IPS-15b (cell line): ENCODE results near the gene CFAP97D2.
"Not testable (repeated sequence)": the region's sequence is repeated elsewhere in the genome, so short reads cannot be mapped to it uniquely, and the experiment has no call there.

Source experiments
- H3K27me3 ChIP-seq: one replicate; pipeline ENCODE4 v1.6.1; 2013; ENCODE audit warnings: low read length; ENCODE audit not compliant: control insufficient read depth, insufficient read depth
- H3K36me3 ChIP-seq: one replicate; pipeline ENCODE4 v1.6.1; 2013; ENCODE audit warnings: low read length; ENCODE audit not compliant: control insufficient read depth, insufficient read depth
- H3K4me1 ChIP-seq: one replicate; pipeline ENCODE4 v1.6.1; 2013; ENCODE audit warnings: mild to moderate bottlenecking, low read length; ENCODE audit not compliant: control insufficient read depth, insufficient read depth
- H3K4me3 ChIP-seq: one replicate; pipeline ENCODE4 v1.5.1; 2013; ENCODE audit warnings: low read depth, low read length
- H3K9ac ChIP-seq: one replicate; pipeline ENCODE4 v1.6.1; 2013; ENCODE audit warnings: low read depth, mild to moderate bottlenecking, low read length
- H3K9me3 ChIP-seq: one replicate; pipeline ENCODE4 v1.6.1; 2013; ENCODE audit warnings: mild to moderate bottlenecking, low read length; ENCODE audit not compliant: control insufficient read depth, insufficient read depth

CFAP97D2 gene

DNA sequence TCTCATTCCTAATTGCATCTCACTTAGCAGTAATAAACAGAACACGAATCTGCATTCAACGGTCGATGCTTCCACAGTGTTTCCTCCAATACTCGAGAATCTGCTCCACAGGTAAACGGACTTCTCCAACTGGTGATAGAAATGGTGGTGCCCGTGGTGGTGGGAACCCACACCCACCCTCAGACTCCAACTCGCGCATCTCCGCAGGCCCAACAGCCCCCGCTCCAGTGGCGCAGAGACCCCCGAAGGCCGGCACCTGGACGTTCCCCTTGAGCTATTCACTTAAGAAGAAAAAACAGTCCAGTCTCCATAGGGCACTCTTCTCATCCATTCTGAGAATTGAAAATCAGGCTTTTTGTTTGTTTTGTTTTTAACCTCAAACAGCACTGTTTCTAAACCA lies 32.9 kb upstream of the CFAP97D2 start:
- Histone ChIP-seq H3K4me3 (no peak overlapping the region), H3K9me3 (no peaks in the 10 kb centered on the region), H3K4me1 (no peaks in the 10 kb centered on the region), H3K27me3 (no peaks in the 10 kb centered on the region), H3K9ac (no peak overlapping the region), H3K36me3 (no peaks in the 10 kb centered on the region)

DNA sequence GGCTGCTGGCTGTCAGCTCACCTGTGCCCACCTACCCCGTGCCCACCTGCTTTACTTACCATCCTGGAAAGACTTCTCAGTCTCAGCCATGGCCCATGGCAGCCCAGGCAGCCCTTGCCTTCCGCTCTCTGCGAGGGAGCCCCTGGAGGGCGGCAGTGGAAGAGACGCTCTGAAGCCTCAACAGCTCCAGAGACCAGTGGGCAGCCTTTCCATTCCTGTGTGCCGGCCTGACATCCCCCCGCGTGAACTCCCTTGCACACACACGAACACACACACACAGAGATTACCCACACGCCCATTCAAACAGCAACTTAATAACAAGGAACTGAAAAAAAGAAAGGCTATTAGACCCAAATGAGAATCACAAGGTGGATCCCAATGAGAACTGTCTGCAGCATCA lies 32.4 kb upstream of the CFAP97D2 start:
- Histone ChIP-seq H3K9me3 (no peaks in the 10 kb centered on the region), H3K4me3 (no peak overlapping the region), H3K36me3 (no peaks in the 10 kb centered on the region), H3K27me3 (no peaks in the 10 kb centered on the region), H3K4me1 (no peaks in the 10 kb centered on the region), H3K9ac (no peak overlapping the region)

- Histone ChIP-seq H3K4me1 (no peaks in the 10 kb centered on the region), H3K36me3 (no peaks in the 10 kb centered on the region), H3K27me3 (no peaks in the 10 kb centered on the region), H3K9me3 (no peaks in the 10 kb centered on the region), H3K9ac (no peak overlapping the region), H3K4me3 (no peak overlapping the region)
Measured at GRCh38 chr13:114147803-114148520, 31.1 kb upstream of the CFAP97D2 start.

GRCh38 chr13:114148521-114148855 lies 30.6 kb upstream of the CFAP97D2 start:
- Histone ChIP-seq H3K9me3 (no peaks in the 10 kb centered on the region), H3K4me3 (no peak overlapping the region), H3K4me1 (no peaks in the 10 kb centered on the region), H3K36me3 (no peaks in the 10 kb centered on the region), H3K27me3 (peaks cover 1% of the 10 kb centered on the region), H3K9ac (no peak overlapping the region)

DNA sequence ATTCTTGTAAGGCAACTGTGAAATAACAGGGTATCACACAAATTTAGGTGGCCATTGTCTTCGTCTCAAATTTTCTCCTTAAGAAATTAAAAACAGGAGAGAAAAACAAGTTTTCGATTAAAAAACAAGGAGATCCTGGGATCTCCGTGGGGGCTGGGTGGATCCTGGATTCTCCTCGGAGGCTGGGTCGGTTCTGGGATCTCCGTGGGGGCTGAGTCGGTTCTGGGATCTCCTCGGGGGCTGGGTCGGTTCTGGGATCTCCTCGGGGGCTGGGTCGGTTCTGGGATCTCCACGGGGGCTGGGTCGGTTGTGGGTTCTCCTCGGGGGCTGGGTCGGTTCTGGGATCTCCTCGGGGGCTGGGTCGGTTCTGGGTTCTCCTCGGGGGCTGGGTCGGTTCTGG lies 30.2 kb upstream of the CFAP97D2 start:
- H3K4me3 ChIP-seq, H3K9me3 ChIP-seq, H3K9ac ChIP-seq, H3K36me3 ChIP-seq, H3K27me3 ChIP-seq, H3K4me1 ChIP-seq: not testable (repeated sequence)

DNA sequence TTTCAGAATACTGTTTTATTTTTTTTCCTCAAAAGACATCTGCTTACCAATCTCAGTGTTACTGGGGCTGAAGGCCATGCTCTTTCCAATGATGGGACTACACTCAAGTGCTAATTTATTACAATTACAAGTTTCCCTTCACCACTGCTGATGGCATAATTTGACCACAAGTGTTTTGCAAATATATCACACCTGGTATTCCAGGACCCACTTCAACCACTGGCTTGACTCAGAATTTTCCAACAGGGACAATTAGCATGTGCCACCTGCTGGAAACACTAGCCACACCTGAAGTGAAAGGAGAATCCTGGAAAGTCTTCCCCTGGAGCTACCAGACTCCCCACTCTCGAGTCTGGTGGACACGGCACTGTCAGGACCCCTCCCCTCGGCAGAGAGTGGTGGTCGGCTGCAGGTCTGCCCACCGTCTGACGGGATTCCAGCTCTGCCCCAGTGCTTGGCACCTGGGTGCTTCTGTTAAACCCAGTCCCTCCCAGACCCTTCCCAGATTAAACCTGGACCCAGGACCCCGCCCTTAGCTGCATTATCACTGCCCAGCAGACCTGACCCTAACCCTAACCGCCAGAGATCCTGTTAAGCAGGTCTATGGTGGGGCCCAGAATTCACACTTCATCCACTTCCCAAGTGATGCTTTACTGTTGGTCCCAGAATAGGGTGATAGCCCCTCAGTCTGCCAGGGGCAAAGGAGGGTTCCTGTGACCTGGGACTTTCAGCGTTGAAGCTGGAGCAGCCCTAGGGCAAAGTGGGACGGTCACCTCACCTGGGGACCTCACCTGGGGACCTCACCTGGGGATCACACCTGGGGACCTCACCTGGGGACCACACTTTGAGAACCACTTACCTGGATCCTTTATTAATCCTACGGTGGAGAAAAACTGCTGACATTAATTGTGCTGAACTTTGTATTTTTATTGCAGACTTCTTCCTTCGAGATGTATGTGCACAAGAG lies 29.0 kb upstream of the CFAP97D2 start:
- H3K27me3 ChIP-seq, result peaks cover 3% of the 10 kb centered on the region
- no peaks in the 10 kb centered on the region for H3K36me3 ChIP-seq
- no peaks in the 10 kb centered on the region for H3K4me1 ChIP-seq
- H3K9me3 ChIP-seq, result no peaks in the 10 kb centered on the region
- H3K4me3 ChIP-seq, result no peak overlapping the region
- H3K9ac ChIP-seq, result no peak overlapping the region

DNA sequence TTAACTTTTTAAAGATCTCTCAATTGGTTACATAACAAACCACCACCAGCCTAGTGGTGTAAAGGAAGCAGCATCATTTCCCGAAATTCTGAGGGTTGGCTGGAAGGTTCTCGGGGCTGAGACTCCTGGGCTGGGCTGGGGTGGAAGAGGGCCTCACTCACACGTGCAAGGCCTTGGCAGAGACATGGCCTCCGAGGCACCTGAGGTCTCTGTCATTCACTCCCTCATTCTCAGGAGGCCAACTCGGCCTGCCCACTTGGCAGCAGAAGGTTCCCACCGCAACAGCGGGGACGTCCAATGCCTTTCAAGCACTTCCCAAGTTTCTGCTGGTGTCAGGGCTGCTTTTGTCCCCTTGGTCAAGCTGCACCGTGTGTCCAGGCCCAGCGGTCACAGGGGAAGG lies 28.0 kb upstream of the CFAP97D2 start:
- H3K9me3 ChIP-seq, result no peaks in the 10 kb centered on the region
- no peak overlapping the region for H3K9ac ChIP-seq
- no peaks in the 10 kb centered on the region for H3K4me1 ChIP-seq
- H3K4me3 ChIP-seq, result no peak overlapping the region
- H3K27me3 ChIP-seq, result peaks cover 3% of the 10 kb centered on the region
- no peaks in the 10 kb centered on the region for H3K36me3 ChIP-seq

- H3K9ac ChIP-seq, result no peak overlapping the region
- no peaks in the 10 kb centered on the region for H3K4me1 ChIP-seq
- peaks cover 3% of the 10 kb centered on the region for H3K27me3 ChIP-seq
- H3K4me3 ChIP-seq, result no peak overlapping the region
- H3K36me3 ChIP-seq, result no peaks in the 10 kb centered on the region
- H3K9me3 ChIP-seq, result no peaks in the 10 kb centered on the region
Measured at GRCh38 chr13:114151565-114152284, 27.3 kb upstream of the CFAP97D2 start.

DNA sequence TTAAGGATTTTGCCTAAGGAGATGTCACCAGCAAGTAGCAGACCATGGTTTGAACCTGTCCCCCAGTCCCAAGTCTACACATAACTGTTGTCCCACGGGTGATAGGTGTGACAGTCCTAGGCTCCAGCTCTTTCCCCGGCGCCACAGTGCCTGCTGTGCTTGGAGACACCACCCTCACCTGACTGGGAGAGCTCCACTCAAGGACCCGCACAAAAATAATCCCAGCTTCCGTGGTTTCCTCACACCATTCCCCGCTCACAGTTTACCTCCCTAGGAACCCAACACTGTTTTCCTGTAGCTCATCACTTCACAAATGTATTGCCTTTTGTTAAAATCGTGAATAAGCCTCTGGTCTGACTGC lies 26.8 kb upstream of the CFAP97D2 start:
- Histone ChIP-seq H3K27me3 (peaks cover 3% of the 10 kb centered on the region), H3K4me1 (no peaks in the 10 kb centered on the region), H3K9ac (no peak overlapping the region), H3K9me3 (no peaks in the 10 kb centered on the region), H3K36me3 (no peaks in the 10 kb centered on the region), H3K4me3 (no peak overlapping the region)

DNA sequence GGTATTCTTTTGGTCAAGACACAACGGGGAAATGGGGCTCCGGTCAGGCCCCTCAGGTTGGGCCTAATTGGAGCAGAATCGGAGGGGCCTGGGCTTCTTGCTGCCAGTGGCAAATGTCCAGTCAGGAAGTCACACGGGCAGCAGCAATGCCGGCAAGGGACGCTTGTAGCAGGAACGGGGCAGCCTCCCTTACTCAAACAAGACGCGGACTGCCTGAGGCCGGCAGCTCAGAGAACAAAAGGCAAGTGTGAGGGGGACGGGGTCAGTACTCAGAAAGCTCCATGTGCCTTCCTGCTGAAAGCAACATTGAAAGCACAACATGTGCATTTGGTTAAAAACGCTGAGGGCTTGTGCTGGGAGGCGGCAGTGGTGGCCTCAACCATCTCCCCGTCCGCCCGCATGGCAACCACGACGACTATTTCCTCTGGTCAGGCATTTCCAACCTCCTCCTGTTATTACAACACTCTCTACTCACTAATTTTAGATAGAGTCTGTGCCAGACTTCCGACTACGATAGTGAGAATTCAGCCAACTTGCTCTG lies 26.2 kb upstream of the CFAP97D2 start:
- Histone ChIP-seq H3K9ac (no peak overlapping the region), H3K4me1 (no peaks in the 10 kb centered on the region), H3K9me3 (no peaks in the 10 kb centered on the region), H3K27me3 (peaks cover 3% of the 10 kb centered on the region), H3K36me3 (no peaks in the 10 kb centered on the region), H3K4me3 (no peak overlapping the region)

DNA sequence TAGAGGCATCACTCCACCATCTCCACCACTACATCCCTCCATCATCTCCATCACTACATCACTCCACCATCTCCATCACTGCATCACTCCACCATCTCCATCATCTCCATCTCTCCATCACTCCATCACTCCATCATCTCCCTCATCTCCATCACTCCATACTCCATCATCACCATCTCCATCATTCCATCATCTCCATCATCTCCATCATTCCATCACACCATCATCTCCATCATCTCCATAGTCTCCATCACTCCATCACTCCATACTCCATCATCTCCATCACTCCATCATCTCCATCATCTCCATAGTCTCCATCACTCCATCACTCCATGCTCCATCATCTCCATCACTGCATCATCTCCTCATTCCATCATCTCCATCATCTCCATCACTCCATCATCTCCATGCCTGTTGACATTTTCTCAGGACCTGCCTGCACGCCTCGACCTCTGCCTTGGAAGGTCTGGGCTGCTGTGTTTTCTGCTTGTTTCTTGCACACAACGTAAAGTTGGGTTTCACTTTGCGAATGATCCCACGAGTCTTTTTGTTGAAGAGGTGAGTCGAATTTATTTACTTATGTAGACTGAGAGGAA lies 25.5 kb upstream of the CFAP97D2 start:
- Histone ChIP-seq H3K9me3 (no peaks in the 10 kb centered on the region), H3K9ac (no peak overlapping the region), H3K36me3 (no peaks in the 10 kb centered on the region), H3K4me1 (no peaks in the 10 kb centered on the region), H3K27me3 (peaks cover 3% of the 10 kb centered on the region), H3K4me3 (no peak overlapping the region)
